Right lung (tissue), 5 donors: ENCODE results near the gene GOPC. TPM values are rescaled to one million over a fixed set of nuclear protein-coding genes. Genes with fewer than 3 reads are reported as not detected.
"Not testable (repeated sequence)": the region's sequence is repeated elsewhere in the genome, so short reads cannot be mapped to it uniquely, and the experiment has no call there.

Experiments used
- DNase-seq, 2 donors: peaks; one replicate each; pipeline ENCODE4 v3.0.0-alpha.2; 2013
- polyA plus RNA-seq, 5 donors: library from polyadenylated mRNA; unstranded; fragments of 120-200 nt; gene quantifications; one replicate each; pipeline versions ENCODE4 v1.2.1 to v1.2.3, GENCODE V29; 2013; ENCODE audit warnings: inconsistent platforms in 1 of 5, low replicate concordance in 1 of 5; ENCODE audit not compliant: insufficient read length in 5 of 5, insufficient read depth in 1 of 5

The GOPC gene
- polyA plus RNA-seq, 5 donors, result 58.1 to 86.1 (median 82.0) TPM

DNA sequence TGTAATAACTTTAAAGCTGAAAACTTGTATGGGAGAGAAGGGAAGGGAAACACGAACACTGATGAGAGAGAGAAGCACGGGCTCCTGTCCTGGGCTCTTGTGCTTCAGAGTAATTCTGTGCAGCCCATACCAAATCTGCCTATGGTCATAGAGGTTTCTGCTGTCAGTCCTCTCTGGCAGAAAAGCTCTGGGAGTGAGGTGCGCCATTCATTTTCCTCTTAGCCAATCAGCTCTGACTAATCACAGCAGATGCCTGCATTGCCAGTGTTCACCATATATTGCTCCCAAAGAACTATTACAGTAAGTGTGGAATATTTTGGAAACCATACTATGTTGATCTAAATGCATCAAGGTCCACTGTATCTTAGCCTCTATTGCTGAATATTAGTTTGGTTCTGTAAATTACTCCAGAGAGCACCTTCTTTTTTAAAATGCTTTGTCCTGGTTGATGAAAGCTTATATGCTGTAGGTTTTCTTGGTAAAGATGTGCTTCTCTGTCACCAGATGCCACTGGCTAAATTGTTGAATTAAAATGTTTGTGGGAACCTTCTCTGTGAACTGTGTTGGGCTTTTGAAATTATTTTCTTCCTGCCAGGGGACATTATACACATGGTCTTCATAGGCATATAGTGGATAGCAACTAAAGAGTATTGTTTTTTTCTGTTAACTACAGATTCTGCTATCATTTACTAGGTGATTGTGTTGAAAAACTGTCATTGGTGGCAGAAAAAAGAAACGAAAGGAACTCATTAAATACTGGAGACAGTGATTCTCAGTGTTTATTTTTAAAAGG lies 81.5 kb downstream of the GOPC start:
- DNase-seq, result no peak

DNA sequence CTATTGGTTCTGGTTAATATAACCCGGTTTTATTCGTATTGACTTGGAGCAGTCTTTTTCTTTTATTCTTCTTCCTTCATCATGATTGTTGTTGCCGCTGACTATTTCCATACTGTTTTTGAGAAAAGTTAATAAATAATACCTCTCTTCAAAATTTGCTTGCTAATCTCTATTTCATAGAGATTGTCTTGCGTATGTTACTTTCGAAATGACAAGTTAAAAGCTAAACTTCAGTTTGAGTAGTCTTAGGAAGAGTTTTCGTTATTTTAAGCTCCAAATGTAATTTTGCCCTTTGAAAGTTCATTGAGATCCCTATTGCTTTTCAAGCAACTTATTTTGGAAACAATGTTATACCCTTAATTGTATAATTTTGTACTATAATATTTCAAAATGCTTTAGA lies 83.4 kb downstream of the GOPC start:
- DNase-seq, result no peak

DNA sequence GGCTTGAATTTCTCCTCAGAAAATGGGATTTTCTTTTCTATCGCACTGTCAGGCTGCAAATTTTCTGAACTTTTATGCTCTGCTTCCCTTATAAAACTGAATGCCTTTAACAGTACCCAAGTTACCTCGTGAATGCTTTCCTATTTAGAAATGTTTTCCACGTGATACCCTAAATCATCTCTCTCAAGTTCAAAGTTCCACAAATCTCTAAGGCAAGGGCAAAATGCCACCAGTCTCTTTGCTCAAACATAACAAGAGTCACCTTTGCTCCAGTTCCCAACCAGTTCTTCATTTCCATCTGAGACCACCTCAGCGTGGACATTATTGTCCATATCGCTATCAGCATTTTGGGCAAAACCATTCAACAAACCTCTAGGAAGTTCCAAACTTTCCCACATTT lies 84.3 kb downstream of the GOPC start:
- not testable (repeated sequence) for DNase-seq

DNA sequence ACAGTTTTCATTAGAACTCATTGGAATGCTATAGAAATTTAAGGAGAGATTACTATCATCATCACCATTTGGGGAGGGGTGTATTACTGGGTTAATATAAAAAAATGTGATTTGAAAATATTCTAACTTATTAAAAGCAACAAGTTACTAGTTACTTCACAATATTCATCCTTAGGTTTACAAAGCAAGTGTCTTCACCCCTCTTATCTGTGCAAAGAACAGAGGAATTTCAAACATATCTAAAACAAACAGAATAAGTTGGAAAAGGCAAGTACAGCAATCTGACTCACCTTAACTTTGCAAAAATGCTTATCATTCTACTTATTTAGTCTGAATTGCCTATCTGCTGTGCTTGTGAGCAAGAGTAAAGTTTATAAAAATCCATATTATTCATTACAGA lies 87.0 kb downstream of the GOPC start:
- DNase-seq, result no peak

GRCh38 chr6:117514655-117515054 lies 87.7 kb downstream of the GOPC start:
- no peak for DNase-seq

GRCh38 chr6:117513778-117514365 lies 88.4 kb downstream of the GOPC start:
- DNase-seq, result no peak

- DNase-seq, result no peak
These were observed 89.2 kb downstream of the GOPC start for GRCh38 chr6:117512987-117513573.

- DNase-seq, result no peak
These were observed 90.1 kb downstream of the GOPC start for GRCh38 chr6:117512056-117512828.

Other genes with a start within 250 kb of the GOPC start
- 10 to 100 TPM; 14.5 to 85.1 (median 27.2) TPM for gene ROS1, start 176.6 kb downstream of the GOPC start, polyA plus RNA-seq
- gene DCBLD1, start 119.8 kb downstream of the GOPC start, polyA plus RNA-seq, result 10 to 100 TPM; 27.1 to 47.8 (median 35.5) TPM
- 10 to 100 TPM; 32.4 to 47.2 (median 39.8) TPM for gene NUS1, start 73.0 kb upstream of the GOPC start, polyA plus RNA-seq